Stimulated activated CD8-positive, alpha-beta memory T cell treated with anti-CD3 and anti-CD28 coated beads, Interleukin-7, amount 100 ng/mL, for 48 hours (primary cell): ENCODE measurements around the gene SLC28A1.

Experiments used
- DNase-seq, 2 donors: peaks; one replicate each; pipeline ENCODE4 v3.0.0-alpha.2; 2020; ENCODE audit warnings: low read depth in 1 of 2; ENCODE audit errors: extremely low read depth in 1 of 2

The SLC28A1 gene

DNA sequence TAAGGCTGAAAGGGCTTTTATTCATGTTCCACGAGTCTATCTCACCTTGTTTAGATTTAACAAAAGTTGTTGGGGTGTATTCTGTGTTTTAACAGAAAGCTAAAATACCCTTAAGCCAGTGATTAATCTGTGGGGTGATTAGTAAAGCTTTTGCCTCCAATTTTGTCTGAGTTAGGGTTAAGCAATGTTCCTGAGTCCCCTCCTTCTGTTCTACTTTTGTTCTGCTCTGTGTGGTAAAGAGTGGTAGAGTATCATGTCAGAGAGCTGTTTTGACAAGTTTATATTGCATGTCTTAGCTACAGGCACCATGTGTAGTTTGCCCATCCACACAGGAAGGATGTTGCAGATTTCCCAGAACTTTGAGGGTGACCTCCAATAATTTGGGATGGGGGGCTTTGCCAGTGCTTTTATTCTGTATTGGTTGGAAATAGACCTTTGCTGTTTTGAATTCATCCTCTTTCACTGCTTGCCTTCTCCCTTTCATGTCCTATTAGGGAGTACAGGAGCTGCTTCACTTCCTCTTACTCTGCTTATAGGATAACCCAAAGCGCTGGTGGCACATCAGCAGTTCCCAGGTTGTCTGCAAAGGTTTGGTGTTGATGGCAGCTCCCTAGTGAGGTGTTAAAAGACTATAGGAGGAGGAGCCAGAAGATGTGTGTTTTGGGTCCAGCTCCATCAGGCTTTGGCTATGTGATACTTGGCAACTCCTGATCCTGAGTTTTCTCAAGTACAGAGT lies 104.6 kb downstream of the SLC28A1 start:
- no peak for DNase-seq

GRCh38 chr15:84990507-84990906 lies 106.0 kb downstream of the SLC28A1 start:
- no peak for DNase-seq

GRCh38 chr15:84991014-84991712 lies 106.7 kb downstream of the SLC28A1 start:
- no peak for DNase-seq

- peak; percentile 19 to 45 for DNase-seq
Observed at GRCh38 chr15:84992157-84992944, 107.9 kb downstream of the SLC28A1 start.
